Measurements from ENCODE around the gene DNAH2.

The DNAH2 gene

DNA sequence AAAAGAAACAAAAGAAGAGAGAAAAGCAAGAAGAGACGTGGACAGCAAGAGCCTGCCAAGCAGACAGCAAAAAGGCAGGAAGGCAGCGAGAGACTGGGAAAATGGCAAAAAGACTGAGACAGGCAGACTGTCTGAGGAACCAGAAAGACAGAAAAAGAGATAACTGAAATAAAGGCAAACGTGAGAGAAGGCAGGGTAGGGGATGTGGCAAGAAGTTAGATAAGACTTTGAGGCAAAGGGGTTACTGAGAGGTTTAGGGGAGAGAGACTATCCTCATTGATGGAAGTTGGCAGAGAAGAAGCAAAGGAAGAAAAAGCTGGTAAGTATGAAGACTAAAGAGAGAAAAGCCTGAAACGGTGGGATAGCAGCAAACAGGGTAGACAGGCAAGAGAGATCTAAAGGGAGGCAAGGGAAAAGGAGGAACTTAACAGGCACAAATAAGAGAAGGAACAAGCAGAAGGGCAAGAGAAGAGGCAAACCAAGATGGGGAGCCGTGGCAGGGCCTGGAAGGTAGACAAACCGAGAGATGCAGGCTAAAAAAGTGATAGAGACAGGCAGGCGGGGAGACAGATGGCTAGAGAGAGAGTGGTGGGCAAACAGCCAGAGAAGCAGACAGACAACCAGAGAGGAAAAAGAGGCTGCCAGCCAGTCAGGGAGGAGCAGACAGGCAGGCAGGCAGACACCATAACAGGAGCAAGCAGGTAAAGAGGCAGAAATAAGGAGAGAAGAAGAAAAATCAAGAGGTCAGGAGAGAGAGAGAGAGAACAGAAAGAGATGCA, 163.9 kb downstream of the DNAH2 start:
- no peak for DNase-seq (ENCODE audit: low read depth, low spot score)
- Histone ChIP-seq H3K4me1 (ENCODE audit: insufficient read depth, insufficient read length) (peaks cover 2% of the 10 kb centered on the region), H3K4me3 (ENCODE audit: insufficient read length, low read depth) (no peak overlapping the region), H3K27me3 (ENCODE audit: insufficient read depth, insufficient read length) (no peaks in the 10 kb centered on the region), H3K9me3 (ENCODE audit: insufficient read depth, low read length) (no peaks in the 10 kb centered on the region), H3K36me3 (ENCODE audit: insufficient read depth, insufficient read length, low read length) (peaks cover 33% of the 10 kb centered on the region), H3K9ac (ENCODE audit: insufficient read length, low read depth) (no peak overlapping the region)
- TF ChIP-seq SUZ12 (IDR thresholded peaks at IDR 0.05; ENCODE audit: extremely low read depth, insufficient read depth, insufficient read length) (no peak), YY1 (IDR thresholded peaks at IDR 0.05; ENCODE audit: insufficient read depth, insufficient read length) (no peak), ZNF274 (IDR thresholded peaks at IDR 0.05; ENCODE audit: low read depth, low read length) (no peak)

DNA sequence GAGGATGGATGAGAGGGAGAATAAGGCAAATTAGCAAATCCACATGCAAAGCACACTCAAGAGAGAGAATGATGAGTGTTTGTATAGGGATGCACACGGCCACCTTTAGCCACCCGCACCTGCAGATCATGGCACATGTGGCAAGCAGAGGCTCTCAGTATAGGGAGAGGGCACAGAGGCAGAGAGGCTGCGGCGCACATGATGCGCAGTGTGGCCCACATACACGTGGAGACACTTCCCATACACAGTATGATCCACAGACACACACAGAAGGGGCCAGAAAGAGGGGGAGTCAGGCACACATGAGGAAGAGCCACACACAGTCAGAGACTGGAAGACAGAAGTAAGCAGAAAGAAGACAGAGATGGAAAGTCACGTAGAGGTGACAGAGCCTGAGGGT, 164.5 kb downstream of the DNAH2 start:
- H3K36me3 ChIP-seq (ENCODE audit: insufficient read depth, insufficient read length, low read length) = peaks cover 33% of the 10 kb centered on the region
- peaks cover 2% of the 10 kb centered on the region for H3K4me1 ChIP-seq (ENCODE audit: insufficient read depth, insufficient read length)
- no peak for DNase-seq (ENCODE audit: low read depth, low spot score)
- H3K4me3 ChIP-seq (ENCODE audit: insufficient read length, low read depth) = no peak overlapping the region
- no peak for TF ChIP-seq ZNF274 (IDR thresholded peaks at IDR 0.05; ENCODE audit: low read depth, low read length)
- TF ChIP-seq YY1 (IDR thresholded peaks at IDR 0.05; ENCODE audit: insufficient read depth, insufficient read length) = no peak
- no peak for TF ChIP-seq SUZ12 (IDR thresholded peaks at IDR 0.05; ENCODE audit: extremely low read depth, insufficient read depth, insufficient read length)
- no peaks in the 10 kb centered on the region for H3K9me3 ChIP-seq (ENCODE audit: insufficient read depth, low read length)
- no peak overlapping the region for H3K9ac ChIP-seq (ENCODE audit: insufficient read length, low read depth)
- no peaks in the 10 kb centered on the region for H3K27me3 ChIP-seq (ENCODE audit: insufficient read depth, insufficient read length)

DNA sequence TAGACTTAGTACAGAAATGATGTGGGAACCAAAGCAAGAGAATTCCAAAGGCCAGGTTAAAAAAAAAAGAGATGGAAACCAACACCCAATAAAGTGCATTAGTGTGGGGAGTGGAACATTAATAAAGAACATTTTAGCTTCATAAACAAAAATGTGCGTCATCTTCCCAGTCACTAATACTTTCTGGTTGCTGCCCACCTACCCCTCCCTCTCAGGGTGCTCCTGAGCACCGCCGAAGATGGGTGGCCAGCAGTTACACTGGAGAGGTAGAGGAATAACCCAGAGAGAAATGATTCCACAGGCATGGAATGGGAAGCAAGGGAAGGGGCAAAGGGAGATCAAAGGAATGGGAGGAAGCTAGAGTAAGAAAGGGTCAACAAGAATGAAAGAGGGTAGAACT, 165.1 kb downstream of the DNAH2 start:
- Histone ChIP-seq H3K36me3 (ENCODE audit: insufficient read depth, insufficient read length, low read length) (peaks cover 33% of the 10 kb centered on the region), H3K9me3 (ENCODE audit: insufficient read depth, low read length) (no peaks in the 10 kb centered on the region), H3K4me3 (ENCODE audit: insufficient read length, low read depth) (no peak overlapping the region), H3K27me3 (ENCODE audit: insufficient read depth, insufficient read length) (no peaks in the 10 kb centered on the region), H3K4me1 (ENCODE audit: insufficient read depth, insufficient read length) (peaks cover 2% of the 10 kb centered on the region), H3K9ac (ENCODE audit: insufficient read length, low read depth) (no peak overlapping the region)
- DNase-seq (ENCODE audit: low read depth, low spot score) = no peak
- TF ChIP-seq ZNF274 (IDR thresholded peaks at IDR 0.05; ENCODE audit: low read depth, low read length) (no peak), SUZ12 (IDR thresholded peaks at IDR 0.05; ENCODE audit: extremely low read depth, insufficient read depth, insufficient read length) (no peak), YY1 (IDR thresholded peaks at IDR 0.05; ENCODE audit: insufficient read depth, insufficient read length) (no peak)

Measured in NT2/D1 (cell line).